Ascending aorta (tissue), 2 donors: ENCODE data around the gene RAPGEF4. TPM values are rescaled to one million over a fixed set of nuclear protein-coding genes. Genes with fewer than 3 reads are reported as not detected.
A peak's percentile ranks its signal among the peaks of the same experiment; 100 is the strongest.

Experiments
- DNase-seq, 2 donors: peaks; one replicate each; pipeline ENCODE4 v3.0.0-alpha.2; 2019; ENCODE audit warnings: low spot score in 2 of 2
- H3K27ac ChIP-seq, 2 donors: fragments of 200-600 bp; sonication (generic); one replicate each; pipeline ENCODE4 v1.5.1; 2016 to 2017; ENCODE audit warnings: mild to moderate bottlenecking in 1 of 2
- H3K27me3 ChIP-seq: fragments of 200-600 bp; sonication (generic); one replicate; pipeline ENCODE4 v1.5.1; 2017
- H3K36me3 ChIP-seq, 2 donors: fragments of 200-600 bp; sonication (generic); one replicate each; pipeline ENCODE4 v1.5.1; 2016
- H3K4me1 ChIP-seq, 2 donors: fragments of 200-600 bp; sonication (generic); one replicate each; pipeline ENCODE4 v1.5.1; 2016 to 2017; ENCODE audit warnings: mild to moderate bottlenecking in 1 of 2
- H3K4me3 ChIP-seq, 2 donors: fragments of 200-600 bp; sonication (generic); one replicate each; pipeline ENCODE4 v1.5.1; 2016 to 2017; ENCODE audit warnings: mild to moderate bottlenecking in 1 of 2
- H3K9me3 ChIP-seq, 2 donors: fragments of 200-600 bp; sonication (generic); one replicate each; pipeline ENCODE4 v1.5.1; 2016
- intact Hi-C: fragments of 100-400 bp; cut with DNase I; formaldehyde crosslinking; loops from one replicate; pipeline ENCODE4 v1.15.1; 2023
- total RNA-seq: library from RNA; depleted of rRNA; stranded (reverse); fragments of >200 nt; gene quantifications from one replicate; pipeline ENCODE4 v1.1.0, GENCODE V29; 2016
- TF ChIP-seq, protein P1 (sequence below), 3 experiments: fragments of 200-600 bp in 2 of 3; fragments of 450-650 bp in 1 of 3; sonication (generic) in 2 of 3; IDR thresholded peaks; one replicate each; pipeline ENCODE4 v1.5.1; 2016 to 2019; ENCODE audit warnings: antibody characterized with exemption in 3 of 3, mild to moderate bottlenecking in 1 of 3, moderate library complexity in 1 of 3

Gene RAPGEF4
- total RNA-seq, 1 donor from 2014 or later = 79.9 TPM

GRCh38 chr2:173058097-173058496 lies 322.5 kb downstream of the RAPGEF4 start:
- TF ChIP-seq, protein P1, sequence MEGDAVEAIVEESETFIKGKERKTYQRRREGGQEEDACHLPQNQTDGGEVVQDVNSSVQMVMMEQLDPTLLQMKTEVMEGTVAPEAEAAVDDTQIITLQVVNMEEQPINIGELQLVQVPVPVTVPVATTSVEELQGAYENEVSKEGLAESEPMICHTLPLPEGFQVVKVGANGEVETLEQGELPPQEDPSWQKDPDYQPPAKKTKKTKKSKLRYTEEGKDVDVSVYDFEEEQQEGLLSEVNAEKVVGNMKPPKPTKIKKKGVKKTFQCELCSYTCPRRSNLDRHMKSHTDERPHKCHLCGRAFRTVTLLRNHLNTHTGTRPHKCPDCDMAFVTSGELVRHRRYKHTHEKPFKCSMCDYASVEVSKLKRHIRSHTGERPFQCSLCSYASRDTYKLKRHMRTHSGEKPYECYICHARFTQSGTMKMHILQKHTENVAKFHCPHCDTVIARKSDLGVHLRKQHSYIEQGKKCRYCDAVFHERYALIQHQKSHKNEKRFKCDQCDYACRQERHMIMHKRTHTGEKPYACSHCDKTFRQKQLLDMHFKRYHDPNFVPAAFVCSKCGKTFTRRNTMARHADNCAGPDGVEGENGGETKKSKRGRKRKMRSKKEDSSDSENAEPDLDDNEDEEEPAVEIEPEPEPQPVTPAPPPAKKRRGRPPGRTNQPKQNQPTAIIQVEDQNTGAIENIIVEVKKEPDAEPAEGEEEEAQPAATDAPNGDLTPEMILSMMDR (IDR thresholded peaks at IDR 0.05) = no peak
- H3K4me3 ChIP-seq = no peak overlapping the region
- no peaks in the 10 kb centered on the region for H3K9me3 ChIP-seq
- no peak for DNase-seq
- no peak overlapping the region for H3K27ac ChIP-seq
- intact Hi-C loops = no loop called here
- no peaks in the 10 kb centered on the region for H3K27me3 ChIP-seq
- H3K36me3 ChIP-seq = no peaks in the 10 kb centered on the region
- H3K4me1 ChIP-seq = peaks cover 0 to 3% of the 10 kb centered on the region in 2 donors

DNA sequence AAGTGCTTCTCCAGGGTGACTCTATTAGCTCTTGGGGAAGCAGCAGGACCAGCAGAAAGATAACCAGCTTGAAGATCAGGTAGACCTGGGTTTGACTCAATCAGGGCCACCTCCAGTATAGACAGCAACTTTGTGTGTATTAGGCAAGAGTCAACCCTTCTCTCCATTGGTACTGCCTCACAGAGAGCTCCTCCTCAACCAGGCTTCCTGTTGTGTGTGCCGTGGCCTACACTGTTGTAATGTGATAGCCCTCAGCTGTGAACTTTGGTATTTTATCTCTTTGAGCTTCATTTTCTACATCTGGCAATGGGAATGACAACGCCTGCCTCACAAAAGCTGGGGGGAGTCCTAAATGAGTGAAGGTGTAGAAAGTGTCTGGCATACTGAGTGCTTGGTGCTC lies 323.0 kb downstream of the RAPGEF4 start:
- H3K9me3 ChIP-seq = no peaks in the 10 kb centered on the region
- H3K4me1 ChIP-seq = peaks cover 0 to 3% of the 10 kb centered on the region in 2 donors
- DNase-seq = no peak
- no peaks in the 10 kb centered on the region for H3K36me3 ChIP-seq
- no peak overlapping the region for H3K27ac ChIP-seq
- no peak overlapping the region for H3K4me3 ChIP-seq
- no peaks in the 10 kb centered on the region for H3K27me3 ChIP-seq
- intact Hi-C loops = no loop called here
- TF ChIP-seq, protein P1 (IDR thresholded peaks at IDR 0.05) = no peak

DNA sequence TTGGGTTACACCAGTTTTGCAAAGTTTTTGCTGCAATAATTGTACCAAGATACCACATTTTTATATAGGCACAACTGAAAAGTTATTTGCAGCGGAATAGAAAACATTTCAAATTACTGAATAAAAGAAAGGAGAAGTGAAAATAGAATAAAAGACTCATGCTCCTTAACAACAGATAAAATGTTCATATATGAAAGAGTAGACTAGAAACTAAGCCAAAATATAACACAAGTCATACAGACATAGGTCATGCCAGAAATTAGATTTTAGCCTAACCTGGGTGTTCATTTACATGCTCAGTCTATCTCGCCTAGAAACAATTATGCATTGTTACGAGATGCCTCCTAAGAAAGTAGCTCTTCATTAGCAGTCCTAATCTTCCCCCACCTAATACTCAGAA lies 323.6 kb downstream of the RAPGEF4 start:
- no peak for DNase-seq
- H3K27me3 ChIP-seq = no peaks in the 10 kb centered on the region
- intact Hi-C loops = no loop called here
- H3K9me3 ChIP-seq = no peaks in the 10 kb centered on the region
- H3K27ac ChIP-seq = no peak overlapping the region
- H3K4me1 ChIP-seq = peaks cover 0 to 3% of the 10 kb centered on the region in 2 donors
- no peaks in the 10 kb centered on the region for H3K36me3 ChIP-seq
- TF ChIP-seq, protein P1 (IDR thresholded peaks at IDR 0.05) = no peak
- H3K4me3 ChIP-seq = no peak overlapping the region

GRCh38 chr2:173059971-173060461 lies 324.4 kb downstream of the RAPGEF4 start:
- Histone ChIP-seq H3K4me1 (peaks cover 0 to 3% of the 10 kb centered on the region in 2 donors), H3K36me3 (no peaks in the 10 kb centered on the region), H3K27me3 (no peaks in the 10 kb centered on the region), H3K27ac (peak overlapping the region in 1 of 2 donors; percentile 9), H3K4me3 (peak overlapping the region in 1 of 2 donors; percentile 11), H3K9me3 (no peaks in the 10 kb centered on the region)
- TF ChIP-seq, protein P1 (IDR thresholded peaks at IDR 0.05) = no peak
- intact Hi-C loops = no loop called here
- DNase-seq = no peak

GRCh38 chr2:173062801-173063200 lies 327.2 kb downstream of the RAPGEF4 start:
- intact Hi-C loops = no loop called here
- Histone ChIP-seq H3K36me3 (no peaks in the 10 kb centered on the region), H3K27me3 (no peaks in the 10 kb centered on the region), H3K4me3 (no peak overlapping the region), H3K4me1 (peaks cover 0 to 3% of the 10 kb centered on the region in 2 donors), H3K9me3 (no peaks in the 10 kb centered on the region), H3K27ac (no peak overlapping the region)
- DNase-seq = no peak
- TF ChIP-seq, protein P1 (IDR thresholded peaks at IDR 0.05) = no peak
